Natural killer cell (primary cell): ENCODE measurements around the gene AGO3. TPM values are rescaled to one million over a fixed set of nuclear protein-coding genes. Genes with fewer than 3 reads are reported as not detected.

Source experiments
- ATAC-seq, 3 donors: fragments of 150-1000 bp in 2 of 3; fragments of 200-7000 bp in 1 of 3; cut with Tn5 transposase; 1 replicate in 1 of 3; 2 replicates in 2 of 3; pipeline ENCODE4 v1.10.0; 2021; ENCODE audit warnings: mild to moderate bottlenecking in 2 of 3, moderate library complexity in 2 of 3
- DNase-seq, 2 donors: peaks; one replicate each; pipeline versions ENCODE4 v3.0.0 to v3.0.0-alpha.2; 2013 to 2021; ENCODE audit warnings: mixed read lengths in 1 of 2
- H3K27ac ChIP-seq: one replicate; pipeline ENCODE4 v1.5.1; 2013; ENCODE audit warnings: mild to moderate bottlenecking, low read length
- H3K27me3 ChIP-seq: one replicate; pipeline ENCODE4 v1.6.1; 2013; ENCODE audit warnings: low read length; ENCODE audit not compliant: control insufficient read depth, insufficient read depth
- H3K36me3 ChIP-seq: one replicate; pipeline ENCODE4 v1.6.1; 2013; ENCODE audit warnings: low read length; ENCODE audit not compliant: control insufficient read depth, insufficient read depth
- H3K4me1 ChIP-seq: one replicate; pipeline ENCODE4 v1.6.1; 2013; ENCODE audit warnings: low read length; ENCODE audit not compliant: control insufficient read depth, insufficient read depth
- H3K4me3 ChIP-seq: one replicate; pipeline ENCODE4 v1.5.1; 2013; ENCODE audit warnings: low read length
- H3K9me3 ChIP-seq: one replicate; pipeline ENCODE4 v1.6.1; 2013; ENCODE audit warnings: low read length; ENCODE audit not compliant: control insufficient read depth, insufficient read depth
- H3K27ac Mint-ChIP-seq, 2 donors: one replicate each; pipeline ENCODE4 v1.8.0; 2022; ENCODE audit warnings: mild to moderate bottlenecking in 2 of 2, mixed read lengths in 2 of 2, moderate library complexity in 1 of 2
- H3K27me3 Mint-ChIP-seq, 2 donors: one replicate each; pipeline ENCODE4 v1.8.0; 2022; ENCODE audit warnings: low read depth in 2 of 2, mixed read lengths in 2 of 2
- H3K36me3 Mint-ChIP-seq: one replicate; pipeline ENCODE4 v1.8.0; 2022; ENCODE audit warnings: mixed read lengths
- H3K4me1 Mint-ChIP-seq, 2 donors: one replicate each; pipeline ENCODE4 v1.8.0; 2022; ENCODE audit warnings: mixed read lengths in 2 of 2
- H3K4me3 Mint-ChIP-seq: one replicate; pipeline ENCODE4 v1.8.0; 2022; ENCODE audit warnings: mild to moderate bottlenecking, moderate library complexity, mixed read lengths
- H3K9me3 Mint-ChIP-seq, 2 donors: one replicate each; pipeline ENCODE4 v1.8.0; 2022; ENCODE audit warnings: mixed read lengths in 2 of 2
- CTCF ChIP-seq: fragments of 200-600 bp; IDR thresholded peaks from one replicate; pipeline ENCODE4 v1.8.0; 2022; ENCODE audit warnings: antibody characterized with exemption
- WGBS: methylation state at CpG from one replicate; pipeline ENCODE4 v1.1.7; 2013; ENCODE audit warnings: missing lambda C conversion rate; ENCODE audit not compliant: insufficient coverage; 5-methylcytosine and 5-hydroxymethylcytosine counted together
- intact Hi-C: fragments of 100-400 bp; cut with micrococcal nuclease; formaldehyde crosslinking; loops from one replicate; pipeline ENCODE4 v1.14.2; 2022
- total RNA-seq, 4 donors: library from RNA; stranded (reverse); fragments of 120-200 nt in 1 of 4; gene quantifications; one replicate each; pipeline versions ENCODE4 v1.2.3 to v1.2.4, GENCODE V29; 2013 to 2022

Gene AGO3
- total RNA-seq, 3 donors from 2014 or later (not counting 1 experiment from before 2014, with no cell fraction given), result 36.5 to 49.6 (median 49.0) TPM

- no peak for TF ChIP-seq CTCF
- peak overlapping the region; percentile 94 to 96 for H3K27ac Mint-ChIP-seq
- DNase-seq, result peak in 1 of 2 donors; percentile 57
- H3K36me3 Mint-ChIP-seq, result no peaks in the 10 kb centered on the region
- Histone ChIP-seq H3K9me3 (no peaks in the 10 kb centered on the region), H3K36me3 (no peaks in the 10 kb centered on the region), H3K27me3 (no peaks in the 10 kb centered on the region), H3K27ac (peak overlapping the region; percentile 90), H3K4me3 (peak overlapping the region; percentile 70), H3K4me1 (peaks cover 9% of the 10 kb centered on the region)
- no peaks in the 10 kb centered on the region for H3K27me3 Mint-ChIP-seq
- H3K9me3 Mint-ChIP-seq, result no peaks in the 10 kb centered on the region
- intact Hi-C loops, result loop anchor here (1.0 kb wide), 1 partner anchor 48 kb away; the partner anchor contains the start of gene AGO1
- H3K4me1 Mint-ChIP-seq, result peaks cover 22 to 25% of the 10 kb centered on the region in 2 donors
- ATAC-seq, result no peak
- peak overlapping the region; percentile 92 for H3K4me3 Mint-ChIP-seq
- under 1% methylated on average over 27 of the region's 28 CpGs for WGBS
Measured at GRCh38 chr1:35931446-35932157, 697 bp downstream of the AGO3 start.

GRCh38 chr1:35932158-35932636 is 1.3 kb downstream of the AGO3 start:
- no peaks in the 10 kb centered on the region for H3K36me3 Mint-ChIP-seq
- DNase-seq, result no peak
- H3K4me3 ChIP-seq, result no peak overlapping the region
- no peak for TF ChIP-seq CTCF
- H3K36me3 ChIP-seq, result no peaks in the 10 kb centered on the region
- H3K9me3 ChIP-seq, result no peaks in the 10 kb centered on the region
- peak overlapping the region; percentile 90 for H3K27ac ChIP-seq
- no peaks in the 10 kb centered on the region for H3K27me3 ChIP-seq
- H3K4me1 ChIP-seq, result peaks cover 9% of the 10 kb centered on the region
- H3K27ac Mint-ChIP-seq, result peak overlapping the region; percentile 94 to 96
- WGBS, result 69% methylated on average over 7 of the region's 7 CpGs
- peaks cover 22 to 25% of the 10 kb centered on the region in 2 donors for H3K4me1 Mint-ChIP-seq
- intact Hi-C loops, result no loop called here
- no peaks in the 10 kb centered on the region for H3K9me3 Mint-ChIP-seq
- ATAC-seq, result no peak
- H3K27me3 Mint-ChIP-seq, result no peaks in the 10 kb centered on the region
- peak overlapping the region; percentile 92 for H3K4me3 Mint-ChIP-seq

DNA sequence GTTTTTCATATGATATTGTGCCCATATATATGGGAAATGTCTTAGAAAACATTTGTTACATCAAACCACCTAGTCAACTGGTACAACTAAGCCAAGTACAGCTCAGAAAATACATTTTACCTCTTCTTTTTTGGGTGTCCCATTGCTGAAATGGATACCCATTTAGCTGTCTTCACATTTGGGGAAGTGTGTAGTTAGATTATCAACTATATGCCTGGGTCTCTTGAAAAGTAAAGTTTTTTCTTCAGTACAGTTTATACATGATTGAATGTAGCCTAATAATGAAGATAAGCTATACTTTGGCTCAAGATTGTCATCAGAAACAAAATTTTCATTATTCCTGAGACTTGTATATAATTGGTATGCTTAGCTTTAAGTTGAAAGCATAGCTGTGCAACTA is 2.0 kb downstream of the AGO3 start:
- H3K9me3 Mint-ChIP-seq, result no peaks in the 10 kb centered on the region
- Histone ChIP-seq H3K27me3 (no peaks in the 10 kb centered on the region), H3K9me3 (no peaks in the 10 kb centered on the region), H3K27ac (no peak overlapping the region), H3K4me1 (peaks cover 9% of the 10 kb centered on the region), H3K4me3 (no peak overlapping the region), H3K36me3 (no peaks in the 10 kb centered on the region)
- ATAC-seq (no peak), DNase-seq (no peak)
- TF ChIP-seq CTCF, result no peak
- no peaks in the 10 kb centered on the region for H3K36me3 Mint-ChIP-seq
- H3K27me3 Mint-ChIP-seq, result no peaks in the 10 kb centered on the region
- H3K27ac Mint-ChIP-seq, result peak overlapping the region; percentile 94 to 96
- intact Hi-C loops, result no loop called here
- H3K4me1 Mint-ChIP-seq, result peaks cover 22 to 25% of the 10 kb centered on the region in 2 donors
- peak overlapping the region; percentile 92 for H3K4me3 Mint-ChIP-seq
